Loucy (cell line): ENCODE results near the gene TTC39B.

Experiments used
- EZH2phosphoT487 ChIP-seq: fragments of 200-600 bp; IDR thresholded peaks from 2 replicates; pipeline ENCODE4 v1.6.1; 2018; ENCODE audit warnings: antibody characterized with exemption, mild to moderate bottlenecking, moderate library complexity, borderline replicate concordance
- TF ChIP-seq, protein P1 (sequence below): fragments of 200-600 bp; sonication (generic); conservative IDR thresholded peaks from 2 replicates; pipeline ENCODE4 v1.5.1; 2014; ENCODE audit warnings: mild to moderate bottlenecking, antibody characterized with exemption, low read length

DNA sequence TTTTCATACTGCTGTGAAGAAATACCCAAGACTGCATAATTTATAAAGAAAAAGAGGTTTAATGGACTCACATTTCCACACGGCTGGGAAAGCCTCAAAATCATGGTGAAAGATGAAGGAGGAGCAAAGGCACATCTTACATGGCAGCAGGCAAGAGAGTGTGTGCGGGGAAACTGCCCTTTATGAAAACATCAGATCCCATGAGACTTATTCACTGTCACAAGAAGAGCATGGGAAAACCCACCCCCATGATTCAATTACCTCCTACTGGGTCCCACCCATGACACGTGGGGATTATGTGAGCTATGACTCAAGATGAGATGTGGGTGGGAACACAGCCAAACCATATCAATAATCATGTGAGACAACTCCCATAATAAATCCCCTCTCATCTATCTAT is 8.7 kb downstream of the TTC39B start:
- TF ChIP-seq, protein P1, sequence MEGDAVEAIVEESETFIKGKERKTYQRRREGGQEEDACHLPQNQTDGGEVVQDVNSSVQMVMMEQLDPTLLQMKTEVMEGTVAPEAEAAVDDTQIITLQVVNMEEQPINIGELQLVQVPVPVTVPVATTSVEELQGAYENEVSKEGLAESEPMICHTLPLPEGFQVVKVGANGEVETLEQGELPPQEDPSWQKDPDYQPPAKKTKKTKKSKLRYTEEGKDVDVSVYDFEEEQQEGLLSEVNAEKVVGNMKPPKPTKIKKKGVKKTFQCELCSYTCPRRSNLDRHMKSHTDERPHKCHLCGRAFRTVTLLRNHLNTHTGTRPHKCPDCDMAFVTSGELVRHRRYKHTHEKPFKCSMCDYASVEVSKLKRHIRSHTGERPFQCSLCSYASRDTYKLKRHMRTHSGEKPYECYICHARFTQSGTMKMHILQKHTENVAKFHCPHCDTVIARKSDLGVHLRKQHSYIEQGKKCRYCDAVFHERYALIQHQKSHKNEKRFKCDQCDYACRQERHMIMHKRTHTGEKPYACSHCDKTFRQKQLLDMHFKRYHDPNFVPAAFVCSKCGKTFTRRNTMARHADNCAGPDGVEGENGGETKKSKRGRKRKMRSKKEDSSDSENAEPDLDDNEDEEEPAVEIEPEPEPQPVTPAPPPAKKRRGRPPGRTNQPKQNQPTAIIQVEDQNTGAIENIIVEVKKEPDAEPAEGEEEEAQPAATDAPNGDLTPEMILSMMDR = no peak
- TF ChIP-seq EZH2phosphoT487 = no peak
